HuH-7 (cell line): ENCODE measurements around the gene DNLZ.
"Not testable (repeated sequence)": the region's sequence is repeated elsewhere in the genome, so short reads cannot be mapped to it uniquely, and the experiment has no call there.

Source experiments
- DNase-seq: peaks from one replicate; pipeline ENCODE4 v3.0.0; 2011; ENCODE audit warnings: low spot score

The DNLZ gene

GRCh38 chr9:136359774-136360718 is 3.5 kb downstream of the DNLZ start:
- DNase-seq: no peak

- no peak for DNase-seq
Measured at GRCh38 chr9:136358888-136359287, 4.7 kb downstream of the DNLZ start.

GRCh38 chr9:136358016-136358415 is 5.5 kb downstream of the DNLZ start:
- no peak for DNase-seq

- no peak for DNase-seq
Measured at GRCh38 chr9:136357202-136357725, 6.3 kb downstream of the DNLZ start.

GRCh38 chr9:136355616-136356557 is 7.7 kb downstream of the DNLZ start:
- DNase-seq: no peak

GRCh38 chr9:136354592-136355085 is 8.9 kb downstream of the DNLZ start:
- DNase-seq: no peak

- no peak for DNase-seq
Measured at GRCh38 chr9:136353757-136354488, 9.6 kb downstream of the DNLZ start.

- no peak for DNase-seq
Measured at GRCh38 chr9:136353088-136353487, 10.5 kb downstream of the DNLZ start.

- no peak for DNase-seq
Measured at GRCh38 chr9:136352682-136353081, 10.9 kb downstream of the DNLZ start.

- not testable (repeated sequence) for DNase-seq
Measured at GRCh38 chr9:136351868-136352267, 11.7 kb downstream of the DNLZ start.

- DNase-seq: no peak
Measured at GRCh38 chr9:136351252-136351800, 12.2 kb downstream of the DNLZ start.

- DNase-seq: no peak
Measured at GRCh38 chr9:136349546-136349945, 14.0 kb downstream of the DNLZ start.

GRCh38 chr9:136348691-136349090 is 14.9 kb downstream of the DNLZ start:
- DNase-seq: no peak

GRCh38 chr9:136347472-136348256 is 15.9 kb downstream of the DNLZ start:
- no peak for DNase-seq

GRCh38 chr9:136346927-136347465 is 16.5 kb downstream of the DNLZ start:
- DNase-seq: no peak

GRCh38 chr9:136346157-136346481 is 17.4 kb downstream of the DNLZ start:
- no peak for DNase-seq

- DNase-seq: peak; percentile 96
Measured at GRCh38 chr9:136345281-136346156, 18.0 kb downstream of the DNLZ start.

GRCh38 chr9:136344544-136345280 is 18.8 kb downstream of the DNLZ start:
- DNase-seq: no peak

- no peak for DNase-seq
Measured at GRCh38 chr9:136343884-136344269, 19.7 kb downstream of the DNLZ start.
